GM19035 (cell line): ENCODE measurements around the gene SIRPA.

Experiments
- ATAC-seq: cut with Tn5 transposase; IDR thresholded peaks from one replicate; pipeline ENCODE4 v1.9.1; 2021; ENCODE audit not compliant: unreplicated experiment

SIRPA gene

DNA sequence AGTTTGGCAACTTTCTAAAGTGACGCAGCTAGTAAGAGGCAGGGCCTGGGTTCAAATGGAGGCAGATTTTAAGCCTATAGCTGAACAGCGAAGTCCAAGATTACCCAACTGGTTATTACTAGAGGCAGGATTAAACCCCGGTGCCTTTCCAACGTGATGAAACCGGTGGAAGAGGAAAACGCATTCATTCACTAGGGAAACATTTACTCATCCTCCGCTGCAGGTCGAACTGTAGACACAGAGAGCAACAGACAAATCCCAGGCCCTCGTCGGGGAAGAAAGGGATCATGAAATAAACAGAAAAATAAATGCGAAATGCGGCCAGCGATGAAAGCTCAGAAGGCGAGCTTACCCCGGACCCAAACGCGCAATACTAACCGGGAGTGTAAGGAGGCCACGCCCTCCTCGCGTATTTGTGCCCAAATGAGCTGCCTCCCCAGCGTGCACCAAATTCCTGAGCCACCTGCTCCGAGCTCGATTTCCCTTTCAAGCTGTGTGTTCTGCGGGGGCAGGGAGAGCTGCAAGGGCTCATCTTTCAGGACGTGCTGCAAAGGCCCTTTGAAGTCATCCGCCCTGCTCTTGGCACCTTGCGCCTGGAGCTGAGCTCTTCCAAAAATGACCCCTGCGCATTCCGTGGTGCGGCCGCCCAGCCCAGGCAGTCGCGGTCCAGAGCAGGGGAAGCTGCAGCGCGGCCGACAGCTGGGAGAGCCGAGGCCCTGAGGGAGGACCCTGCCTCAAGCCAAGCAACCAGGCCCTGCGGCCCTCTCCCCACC, 51.7 kb downstream of the SIRPA start:
- no peak for ATAC-seq

DNA sequence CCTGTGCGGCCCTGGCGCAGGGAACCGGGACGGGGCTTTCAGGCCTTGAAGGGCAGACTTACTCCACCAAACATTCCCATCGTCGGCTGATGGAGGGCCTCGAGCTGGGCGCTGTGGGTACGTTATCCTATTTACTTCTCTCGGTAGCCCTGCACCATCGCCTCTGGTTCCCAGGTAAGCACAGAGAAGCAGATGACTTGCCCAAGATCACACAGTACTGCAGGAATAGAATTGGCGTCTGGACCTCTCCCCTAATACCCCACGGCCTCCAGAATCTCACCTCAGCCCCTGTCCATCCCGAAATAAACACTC, 52.3 kb downstream of the SIRPA start:
- ATAC-seq, result no peak

DNA sequence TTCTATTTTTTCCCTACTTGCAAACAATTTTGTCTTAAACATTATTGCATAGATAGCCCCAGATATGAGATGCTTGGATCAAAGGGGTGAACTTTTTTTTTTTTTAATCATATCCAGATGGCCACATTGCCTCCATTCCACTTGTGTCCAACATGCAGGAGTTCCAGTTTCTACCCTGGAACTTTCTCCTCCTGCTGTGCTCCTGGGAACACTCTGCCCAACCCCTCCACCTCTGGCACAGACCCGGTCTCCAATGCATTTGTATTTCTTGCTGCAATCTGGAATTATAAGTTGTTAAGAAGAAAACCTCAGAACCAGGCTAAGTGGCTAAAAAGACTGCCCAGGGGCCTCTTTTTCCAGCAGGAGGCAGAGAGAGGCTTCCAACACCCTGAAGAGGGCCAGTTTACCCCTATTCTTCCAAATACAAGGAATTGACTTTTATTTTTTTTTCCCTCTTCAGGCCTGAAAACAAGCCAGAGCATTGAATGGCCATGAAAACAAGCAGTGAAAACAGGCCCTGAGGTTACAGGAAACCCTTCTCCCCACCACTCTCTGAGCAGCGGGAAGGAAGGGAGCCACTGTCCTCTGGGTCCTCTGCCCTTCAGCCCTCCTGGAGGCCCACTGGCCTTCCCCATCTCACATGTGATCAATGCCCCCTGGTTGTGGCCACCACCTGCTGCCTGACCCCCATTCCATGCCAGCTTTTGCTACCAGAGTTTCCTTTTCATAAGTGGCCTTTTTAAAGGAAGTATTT, 54.3 kb downstream of the SIRPA start:
- ATAC-seq, result no peak

DNA sequence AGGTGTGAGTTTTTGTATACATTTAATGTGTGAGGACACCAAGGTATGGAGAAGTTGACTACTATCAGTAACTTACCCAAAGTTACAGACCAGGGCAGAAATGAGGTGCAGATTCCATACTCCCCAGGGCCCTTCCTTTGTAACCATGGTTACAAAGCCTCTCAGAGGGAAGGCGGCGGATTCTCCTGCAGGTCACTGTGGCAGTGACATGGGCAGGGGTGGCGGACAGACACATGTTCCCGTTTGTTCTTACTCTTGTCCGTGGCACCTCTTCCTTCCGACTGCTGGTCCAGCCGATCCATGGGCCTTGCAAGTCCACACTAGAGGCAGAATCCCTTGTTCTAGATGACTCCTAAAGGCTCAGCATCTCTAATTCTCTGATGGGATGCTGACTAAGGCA, 55.6 kb downstream of the SIRPA start:
- no peak for ATAC-seq

DNA sequence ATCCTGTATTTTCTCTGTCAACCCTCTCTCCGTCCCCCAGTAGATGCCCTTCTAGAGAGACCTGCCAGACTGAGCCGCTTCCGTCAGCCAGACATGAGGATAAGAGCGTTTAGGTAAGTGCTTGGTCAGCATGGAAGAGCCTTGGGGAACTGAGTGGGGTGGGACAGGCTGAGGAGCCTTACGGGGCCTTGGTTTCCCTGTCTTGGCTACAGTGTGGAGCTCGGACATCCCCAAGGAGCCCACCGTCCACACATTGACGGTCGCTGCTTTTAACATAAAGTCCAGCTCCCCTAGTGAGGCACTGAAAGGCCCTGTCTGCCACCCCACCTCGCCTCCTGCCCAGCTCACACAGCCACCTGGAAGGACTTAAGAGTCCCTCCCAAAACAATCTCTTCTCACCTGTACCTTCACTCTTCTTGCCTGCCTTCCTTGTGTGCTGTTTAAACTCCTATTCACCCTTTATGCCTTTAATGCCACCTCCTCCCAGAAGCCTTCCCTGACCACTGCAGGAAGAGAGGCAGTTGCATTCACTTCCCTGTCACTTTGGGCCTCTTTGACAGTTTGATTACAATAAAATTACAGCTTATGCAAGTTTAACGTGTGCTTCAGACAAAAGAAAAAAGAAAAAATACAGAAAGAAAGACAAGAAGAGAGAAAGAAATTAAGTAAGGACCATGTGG, 56.4 kb downstream of the SIRPA start:
- no peak for ATAC-seq

DNA sequence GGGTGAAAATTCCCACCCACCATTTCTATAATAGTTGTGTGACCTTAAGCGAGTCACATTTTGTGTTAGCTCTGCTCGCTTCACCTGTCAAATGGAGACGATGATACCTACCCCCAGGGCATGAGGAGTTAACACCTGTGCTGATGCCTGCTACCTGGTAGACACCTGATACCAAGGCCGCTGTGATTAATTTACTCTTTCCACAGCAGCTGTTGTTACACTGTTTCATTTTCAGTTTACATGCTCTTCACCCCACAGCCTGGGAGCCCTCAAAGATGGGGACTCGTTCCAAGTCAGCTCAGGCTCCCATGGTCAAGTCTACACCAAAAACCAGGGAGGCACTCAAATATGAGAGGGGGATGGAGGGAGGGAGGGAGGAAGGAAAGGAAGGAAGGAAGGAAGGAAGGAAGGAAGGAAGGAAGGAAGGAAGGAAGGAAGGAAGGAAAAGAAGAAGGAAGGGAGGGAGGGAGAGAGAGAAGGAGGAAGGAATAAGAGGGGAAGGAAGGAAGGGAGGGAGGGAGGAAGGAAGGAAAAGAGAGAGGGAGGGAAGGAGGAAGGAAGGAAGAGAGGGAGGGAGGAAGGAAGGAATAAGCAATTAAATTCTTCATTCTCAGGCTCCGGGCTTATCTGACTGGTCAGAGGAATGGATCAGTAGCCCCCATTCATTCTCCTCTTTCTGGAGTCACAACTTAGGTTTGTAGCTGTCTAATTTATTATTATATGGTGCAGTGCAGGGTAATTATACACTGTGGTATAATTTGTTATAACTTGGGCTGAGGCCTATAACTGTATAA, 57.7 kb downstream of the SIRPA start:
- ATAC-seq, result no peak

DNA sequence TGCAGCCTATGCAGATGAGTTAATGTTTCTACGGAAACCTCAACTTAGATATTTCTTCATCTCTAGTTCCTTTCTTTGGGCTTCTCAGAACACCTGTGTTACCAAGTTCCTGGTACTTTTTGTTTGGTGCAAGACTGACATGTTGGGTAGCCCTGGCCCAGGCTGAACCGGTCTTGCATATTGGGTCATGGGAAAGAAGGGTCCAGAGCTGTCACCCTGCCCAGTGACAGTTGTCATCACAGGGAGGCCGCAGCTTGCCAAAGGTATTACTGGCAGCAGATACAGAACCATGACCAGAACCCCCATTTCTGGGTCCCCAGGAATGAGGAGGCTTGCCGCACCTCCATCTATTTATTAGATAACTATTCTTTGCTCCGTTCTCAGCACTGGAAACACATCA, 58.4 kb downstream of the SIRPA start:
- no peak for ATAC-seq

DNA sequence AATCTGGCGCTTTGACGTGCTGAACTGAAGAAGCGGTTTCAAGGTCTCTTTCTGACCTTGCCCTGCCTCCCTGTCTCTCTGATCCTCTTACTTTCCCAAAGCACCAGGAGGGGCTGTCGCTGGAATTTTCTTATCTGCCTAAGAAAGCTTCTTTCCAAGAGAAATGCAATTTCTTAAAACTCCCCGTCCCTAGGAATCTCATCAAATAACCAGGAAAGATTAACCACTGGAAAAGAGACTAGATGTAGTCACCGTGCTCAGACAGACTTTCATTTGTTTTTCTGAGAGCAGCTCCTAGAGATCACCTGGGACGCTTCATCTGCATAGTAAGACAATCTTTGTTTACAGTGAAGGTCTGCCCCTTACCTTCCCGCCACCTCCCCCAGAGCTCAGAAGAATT, 60.0 kb downstream of the SIRPA start:
- no peak for ATAC-seq

DNA sequence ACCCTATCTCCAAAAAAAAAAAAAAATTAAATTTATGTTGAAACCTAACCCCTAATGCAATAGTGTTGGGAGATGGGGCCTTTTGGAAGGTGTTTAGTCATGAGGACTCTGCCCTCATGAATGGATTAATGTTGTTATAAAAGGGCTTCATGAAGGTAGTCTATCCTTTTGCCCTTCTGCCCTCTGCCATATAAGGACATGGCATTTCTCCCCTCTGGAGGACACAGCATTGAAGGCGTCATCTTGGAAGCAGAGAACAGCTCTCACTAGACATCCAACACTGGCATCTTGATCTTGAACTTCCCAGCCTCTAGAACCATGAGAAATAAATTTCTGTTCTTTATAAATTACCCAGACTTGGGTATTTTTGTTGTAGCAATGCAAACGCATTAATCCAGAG, 63.2 kb downstream of the SIRPA start:
- no peak for ATAC-seq

DNA sequence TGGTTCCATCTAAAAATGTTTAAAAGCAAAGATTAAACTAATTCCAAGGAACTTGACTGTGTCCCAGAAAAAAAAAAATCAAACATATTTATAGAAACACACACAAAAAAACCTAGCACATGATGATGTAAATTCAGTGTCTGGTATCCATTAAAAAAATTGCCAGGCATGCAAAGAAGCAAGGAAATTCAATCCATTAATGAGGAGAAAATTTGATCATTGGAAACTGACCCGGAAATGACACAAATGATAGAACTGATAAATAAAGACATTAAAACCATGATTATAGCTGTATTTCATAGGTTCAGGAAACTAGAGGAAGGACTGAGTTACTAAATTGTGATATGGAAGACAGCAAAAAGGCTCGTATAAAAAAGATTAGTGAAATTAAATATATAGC, 63.9 kb downstream of the SIRPA start:
- no peak for ATAC-seq

DNA sequence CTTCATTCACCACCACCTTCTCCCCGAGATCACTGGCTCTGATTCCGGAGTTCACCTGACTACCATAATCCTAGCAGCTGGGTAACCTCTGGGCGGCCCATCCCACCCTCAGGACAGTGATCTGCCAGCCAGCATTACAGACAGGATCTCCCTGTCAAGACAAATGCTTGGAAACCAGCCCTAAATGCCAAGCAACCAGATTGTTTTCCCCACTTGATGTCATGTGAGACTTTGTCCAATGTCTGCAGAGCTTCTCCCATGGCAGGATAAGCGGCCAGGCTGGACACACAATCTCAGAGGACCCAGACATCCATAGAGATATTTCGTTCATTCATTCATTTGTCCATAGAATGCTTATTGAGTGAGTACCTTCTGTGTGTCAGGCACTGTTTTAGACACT, 66.2 kb downstream of the SIRPA start:
- no peak for ATAC-seq

DNA sequence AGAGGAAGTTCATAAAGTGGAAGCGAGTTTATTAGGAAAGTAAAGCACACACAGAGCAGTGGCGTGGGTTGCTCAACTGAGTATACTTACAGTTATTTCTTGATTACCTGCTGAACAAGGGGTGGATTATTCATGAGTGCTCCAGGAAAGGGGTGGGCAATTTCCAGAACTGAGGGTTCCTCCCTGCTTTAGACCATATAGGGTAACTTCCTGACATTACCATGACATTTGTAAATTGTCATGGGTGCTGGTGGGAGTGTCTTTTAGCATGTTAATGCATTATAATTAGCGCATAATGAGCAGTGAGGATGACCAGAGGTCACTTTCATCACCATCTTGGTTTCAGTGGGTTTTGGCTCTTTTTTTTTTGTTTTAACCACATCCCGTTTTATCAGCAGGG, 68.9 kb downstream of the SIRPA start:
- no peak for ATAC-seq

DNA sequence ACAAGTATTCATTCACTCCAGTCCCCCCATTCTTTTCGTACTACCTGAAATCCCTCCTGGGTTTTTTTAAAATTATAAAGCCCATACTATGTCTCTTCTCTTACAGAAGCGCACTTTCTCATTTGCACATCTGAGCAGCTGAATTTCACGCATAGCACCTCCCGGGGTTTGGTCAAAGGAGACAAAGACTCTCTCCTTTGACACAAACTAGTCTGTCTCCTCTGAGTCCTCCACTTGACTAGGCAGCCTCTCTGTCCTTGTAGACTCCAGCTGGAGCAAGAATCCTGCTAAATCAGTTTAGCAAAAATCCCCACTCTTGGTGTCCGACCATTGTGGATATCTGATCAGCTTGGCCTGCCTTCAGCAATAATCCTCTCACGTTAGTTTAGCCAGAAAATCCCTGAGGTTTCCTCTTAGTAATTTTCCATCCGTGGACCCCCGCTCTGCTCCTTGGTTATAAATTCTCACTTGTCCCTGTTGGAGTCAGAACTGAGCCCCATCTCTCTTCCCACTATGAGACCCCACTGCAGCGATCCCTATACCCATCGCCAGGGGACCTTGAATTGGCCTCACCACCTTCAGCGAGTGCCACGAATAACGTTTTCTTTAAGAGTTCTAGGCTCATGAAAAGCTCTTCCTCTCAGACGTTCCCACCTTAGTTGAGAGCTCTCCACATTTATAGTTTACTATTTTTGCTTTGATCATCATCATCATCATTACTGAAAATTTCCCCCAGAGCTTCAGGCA, 69.6 kb downstream of the SIRPA start:
- ATAC-seq, result no peak

DNA sequence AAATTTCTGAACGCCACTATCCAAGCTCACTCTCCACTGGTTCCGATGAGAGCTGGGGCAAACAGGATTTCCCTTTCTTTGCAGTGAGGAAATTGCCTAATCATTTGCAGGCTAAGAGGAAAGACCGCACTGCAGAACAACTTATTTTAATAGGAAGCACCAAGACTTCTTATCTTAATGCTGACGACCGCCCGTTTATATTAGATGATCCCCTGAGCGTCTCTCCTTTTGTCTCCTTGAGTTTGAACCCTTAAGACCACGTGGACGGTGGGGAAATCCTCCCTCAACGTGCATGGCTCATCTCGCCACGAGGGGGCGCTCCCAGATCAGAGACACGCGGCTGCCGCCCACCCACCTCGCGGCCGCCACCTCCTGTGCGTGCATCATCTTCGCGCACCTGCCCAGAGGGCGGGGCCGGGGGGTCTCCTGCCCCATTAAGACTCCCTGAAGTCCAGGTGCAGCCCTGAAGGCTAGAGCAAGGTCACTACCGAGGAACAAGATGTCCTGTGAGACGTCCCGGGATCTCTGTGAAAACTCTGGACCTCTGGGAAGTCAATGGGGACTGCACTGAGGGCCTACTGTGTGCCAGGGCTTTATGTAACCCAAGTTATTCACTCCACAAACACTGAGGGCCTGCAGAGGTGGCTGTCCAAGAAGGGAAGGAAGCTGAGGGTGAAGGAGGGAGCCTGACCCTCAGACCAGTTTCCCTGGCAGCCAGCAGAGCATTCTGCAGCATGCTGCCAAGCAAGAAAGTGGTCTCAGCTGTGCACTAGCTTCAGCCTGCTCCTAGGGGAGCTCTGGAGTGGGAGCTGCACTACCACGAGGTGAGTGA, 70.5 kb downstream of the SIRPA start:
- no peak for ATAC-seq

DNA sequence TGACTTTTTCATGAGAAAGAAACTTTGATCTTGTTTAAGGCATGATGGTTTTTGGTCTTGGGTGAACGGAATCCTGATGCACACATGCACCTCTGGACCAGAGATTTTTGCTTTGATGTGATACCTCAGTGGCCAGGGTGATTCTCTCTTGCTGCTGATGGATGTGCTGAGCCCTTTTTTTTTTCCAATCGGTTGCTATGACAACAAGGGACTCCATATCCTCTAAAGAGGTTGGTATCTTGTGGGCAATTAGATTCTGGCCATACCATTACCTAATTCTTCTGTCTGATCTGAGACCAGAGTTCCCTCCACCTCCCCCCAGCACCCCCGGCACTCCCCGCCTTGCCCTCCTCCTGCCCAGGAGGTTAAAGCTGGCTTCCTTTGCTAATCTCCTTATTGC, 73.8 kb downstream of the SIRPA start:
- no peak for ATAC-seq

DNA sequence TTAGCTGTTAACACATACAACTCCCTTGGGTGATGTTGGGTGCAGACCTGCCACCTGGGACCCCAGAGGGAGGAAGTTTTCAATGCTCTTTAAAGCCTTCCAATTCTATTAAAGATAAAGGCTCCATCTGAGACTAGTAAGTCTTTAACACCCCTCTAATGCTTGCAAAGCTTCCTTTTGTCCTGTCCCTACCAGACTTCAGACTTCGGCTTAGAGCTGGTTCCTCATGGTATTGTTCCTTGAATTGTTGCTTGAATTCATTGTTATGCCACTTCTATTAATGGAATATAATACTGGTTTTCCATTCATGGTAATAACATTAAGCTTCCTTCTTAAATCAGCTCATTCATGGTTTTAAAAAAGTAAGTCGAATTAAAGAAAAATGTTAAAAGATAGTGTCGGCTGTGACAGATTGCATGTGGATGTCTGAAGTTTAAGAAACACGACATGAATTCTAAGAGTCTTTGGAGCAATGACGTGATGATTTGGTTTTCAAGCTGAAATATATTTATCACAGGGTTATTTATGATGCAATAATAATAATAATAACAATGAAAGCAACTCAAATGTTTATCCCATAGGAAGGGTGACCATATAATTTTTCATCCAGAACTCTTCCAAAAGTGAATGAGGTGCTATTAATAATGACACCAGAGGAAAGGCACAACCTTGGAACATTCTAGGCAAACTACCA, 76.8 kb downstream of the SIRPA start:
- no peak for ATAC-seq

DNA sequence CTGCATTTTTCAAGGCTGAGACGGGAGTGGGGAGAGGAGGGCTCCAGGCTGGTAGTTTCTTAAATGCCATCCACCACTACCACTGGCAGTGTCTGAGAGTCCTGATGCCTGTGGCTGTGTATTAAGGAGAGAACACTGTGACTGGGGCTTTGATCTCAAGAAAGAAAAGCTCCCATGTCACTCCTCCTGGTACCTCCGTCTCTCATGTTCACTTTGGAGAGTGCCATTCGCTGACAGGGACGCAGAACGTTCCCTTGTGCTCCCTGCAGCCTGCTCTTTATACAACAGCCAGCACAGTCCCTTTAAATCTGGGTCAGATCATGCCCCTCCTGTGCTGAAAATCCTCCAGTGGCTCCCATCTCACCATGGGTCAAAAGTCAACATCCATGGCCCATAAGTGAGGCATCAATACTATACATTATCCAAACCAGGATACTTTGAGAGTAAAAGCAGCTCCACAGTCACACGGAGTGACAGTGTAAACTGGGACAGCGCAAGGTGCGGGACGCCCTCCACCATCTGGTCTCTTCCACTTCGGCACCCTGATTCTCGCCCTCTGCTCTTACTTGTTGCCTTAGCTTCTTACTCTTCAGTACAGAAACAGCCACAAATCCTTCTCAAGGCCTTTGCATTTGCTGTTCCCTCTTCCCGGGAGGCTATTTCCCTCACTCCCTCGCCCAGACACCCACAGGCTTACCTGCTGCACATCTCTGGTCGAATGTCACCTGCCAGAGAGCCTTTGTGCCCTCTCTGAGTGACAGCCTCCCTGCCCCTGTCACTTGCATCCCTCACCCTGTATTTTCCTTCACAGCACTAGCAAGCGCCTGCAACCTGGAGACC, 78.6 kb downstream of the SIRPA start:
- ATAC-seq, result no peak

DNA sequence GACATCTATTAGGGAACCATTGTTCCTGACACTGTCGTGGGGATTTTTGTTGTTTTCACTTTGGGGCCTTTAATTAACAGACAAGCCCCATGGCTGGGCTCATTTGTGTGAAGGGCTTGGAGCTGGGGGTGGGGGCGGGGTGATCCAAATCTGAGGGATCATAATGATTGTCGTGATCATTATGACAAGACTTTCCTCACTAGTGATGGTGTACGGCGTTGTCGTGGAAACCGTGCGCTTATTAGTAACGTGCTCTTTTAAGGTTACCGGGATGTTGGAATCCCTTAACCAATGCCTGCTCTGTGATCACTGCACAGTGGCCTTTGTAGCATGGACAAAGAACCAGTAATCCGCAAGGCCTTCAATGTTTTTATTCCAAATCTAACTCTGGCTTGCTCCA, 80.1 kb downstream of the SIRPA start:
- no peak for ATAC-seq
